ENCODE measurements around the gene NTSR2. TPM values are rescaled to one million over a fixed set of nuclear protein-coding genes. Genes with fewer than 3 reads are reported as not detected.

Gene NTSR2
- total RNA-seq, 1 donor, result not detected

GRCh38 chr2:11616851-11617415, 53.1 kb downstream of the NTSR2 start:
- no peak for DNase-seq (ENCODE audit: low read depth)
- H3K4me3 ChIP-seq (ENCODE audit: low read depth, low read length), result no peak overlapping the region
- TF ChIP-seq, protein P1, sequence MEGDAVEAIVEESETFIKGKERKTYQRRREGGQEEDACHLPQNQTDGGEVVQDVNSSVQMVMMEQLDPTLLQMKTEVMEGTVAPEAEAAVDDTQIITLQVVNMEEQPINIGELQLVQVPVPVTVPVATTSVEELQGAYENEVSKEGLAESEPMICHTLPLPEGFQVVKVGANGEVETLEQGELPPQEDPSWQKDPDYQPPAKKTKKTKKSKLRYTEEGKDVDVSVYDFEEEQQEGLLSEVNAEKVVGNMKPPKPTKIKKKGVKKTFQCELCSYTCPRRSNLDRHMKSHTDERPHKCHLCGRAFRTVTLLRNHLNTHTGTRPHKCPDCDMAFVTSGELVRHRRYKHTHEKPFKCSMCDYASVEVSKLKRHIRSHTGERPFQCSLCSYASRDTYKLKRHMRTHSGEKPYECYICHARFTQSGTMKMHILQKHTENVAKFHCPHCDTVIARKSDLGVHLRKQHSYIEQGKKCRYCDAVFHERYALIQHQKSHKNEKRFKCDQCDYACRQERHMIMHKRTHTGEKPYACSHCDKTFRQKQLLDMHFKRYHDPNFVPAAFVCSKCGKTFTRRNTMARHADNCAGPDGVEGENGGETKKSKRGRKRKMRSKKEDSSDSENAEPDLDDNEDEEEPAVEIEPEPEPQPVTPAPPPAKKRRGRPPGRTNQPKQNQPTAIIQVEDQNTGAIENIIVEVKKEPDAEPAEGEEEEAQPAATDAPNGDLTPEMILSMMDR (IDR thresholded peaks at IDR 0.05; ENCODE audit: insufficient read depth, low read depth, low read length), result no peak

DNA sequence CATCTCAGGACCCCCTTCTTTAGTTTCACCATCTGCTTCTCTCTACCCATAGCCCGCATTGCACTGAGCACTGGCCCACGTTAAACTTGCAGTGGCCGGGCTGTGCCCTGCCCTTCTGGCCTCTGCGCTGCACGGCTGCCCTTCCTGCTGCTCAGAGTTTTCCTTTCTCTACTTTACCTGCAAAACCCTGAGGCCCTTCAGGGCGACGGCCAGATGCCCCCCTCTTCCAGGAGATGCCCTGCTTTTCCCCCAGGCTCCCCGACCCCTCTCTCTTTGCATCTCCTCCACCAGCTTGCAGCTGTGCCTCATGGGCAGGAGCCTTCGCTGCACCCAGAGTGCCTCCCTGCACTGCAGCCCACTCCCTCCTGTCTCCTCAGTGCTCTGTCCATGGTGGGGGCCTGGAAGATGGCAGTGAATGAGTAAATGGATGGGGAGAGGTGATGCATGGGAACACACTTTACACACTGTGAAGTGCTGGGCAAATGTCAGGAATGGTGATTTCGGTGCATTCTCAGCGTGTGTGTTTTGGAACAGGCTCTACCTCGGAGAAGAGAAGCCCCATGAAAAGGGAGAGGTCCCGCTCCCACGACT, 53.8 kb downstream of the NTSR2 start:
- no peak for DNase-seq (ENCODE audit: low read depth)
- H3K4me3 ChIP-seq (ENCODE audit: low read depth, low read length), result no peak overlapping the region
- TF ChIP-seq, protein P1 (IDR thresholded peaks at IDR 0.05; ENCODE audit: insufficient read depth, low read depth, low read length), result no peak

GRCh38 chr2:11615209-11615608, 54.8 kb downstream of the NTSR2 start:
- TF ChIP-seq, protein P1 (IDR thresholded peaks at IDR 0.05; ENCODE audit: insufficient read depth, low read depth, low read length), result no peak
- no peak overlapping the region for H3K4me3 ChIP-seq (ENCODE audit: low read depth, low read length)
- DNase-seq (ENCODE audit: low read depth), result no peak

DNA sequence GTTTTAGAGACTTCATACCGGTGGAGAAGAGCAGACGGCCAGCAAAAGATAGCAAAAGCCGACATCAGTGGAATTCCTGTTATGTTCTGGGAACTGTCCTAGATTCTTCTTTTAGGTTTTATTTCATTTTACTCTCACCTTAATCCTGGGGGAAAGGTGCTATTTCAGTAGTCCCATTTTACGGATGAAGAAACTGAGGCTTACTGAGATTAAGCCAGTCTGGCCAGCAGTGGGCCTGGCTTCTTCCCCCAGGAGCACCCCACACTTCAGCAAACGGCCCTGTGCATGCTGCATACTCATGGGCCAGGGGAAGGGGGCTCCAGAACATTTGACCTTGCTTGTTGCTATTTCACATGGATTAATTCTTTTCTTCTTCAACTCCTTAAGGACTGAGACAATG, 56.7 kb downstream of the NTSR2 start:
- TF ChIP-seq, protein P1 (IDR thresholded peaks at IDR 0.05; ENCODE audit: insufficient read depth, low read depth, low read length), result no peak
- H3K4me3 ChIP-seq (ENCODE audit: low read depth, low read length), result no peak overlapping the region
- DNase-seq (ENCODE audit: low read depth), result no peak

DNA sequence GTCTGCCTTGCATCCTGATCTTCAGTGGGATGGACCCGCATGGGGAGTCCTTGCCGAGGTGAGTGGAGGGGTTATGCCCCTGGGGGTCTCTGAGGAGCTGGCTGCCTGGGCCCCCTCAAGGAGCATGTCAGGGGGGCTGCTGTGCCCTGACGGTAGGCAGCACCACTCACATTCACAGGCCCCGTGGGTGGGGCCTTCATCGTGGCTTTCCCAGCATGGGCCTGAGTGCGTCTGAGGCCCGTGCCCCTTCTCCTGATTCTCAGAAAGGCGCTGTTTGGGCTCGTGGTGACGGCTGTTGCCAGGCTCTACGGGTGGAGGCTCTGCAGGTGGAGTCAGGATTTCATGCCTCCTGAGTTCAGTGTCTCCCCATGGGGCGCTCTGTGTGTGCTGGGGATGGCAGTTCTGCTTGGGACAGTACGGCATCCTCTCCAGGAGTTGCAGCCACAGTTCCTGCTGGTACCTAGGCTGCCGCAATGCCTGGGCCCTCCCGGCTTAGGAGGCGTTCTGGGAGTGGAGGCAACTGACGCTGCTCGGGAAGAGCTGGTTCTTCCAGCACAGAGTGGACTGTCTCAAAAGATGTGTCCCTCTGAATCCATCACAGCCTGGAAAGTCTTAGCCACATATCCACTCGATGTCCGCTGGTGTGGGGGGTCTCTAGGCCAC, 57.3 kb downstream of the NTSR2 start:
- no peak overlapping the region for H3K4me3 ChIP-seq (ENCODE audit: low read depth, low read length)
- DNase-seq (ENCODE audit: low read depth), result no peak
- TF ChIP-seq, protein P1 (IDR thresholded peaks at IDR 0.05; ENCODE audit: insufficient read depth, low read depth, low read length), result no peak

DNA sequence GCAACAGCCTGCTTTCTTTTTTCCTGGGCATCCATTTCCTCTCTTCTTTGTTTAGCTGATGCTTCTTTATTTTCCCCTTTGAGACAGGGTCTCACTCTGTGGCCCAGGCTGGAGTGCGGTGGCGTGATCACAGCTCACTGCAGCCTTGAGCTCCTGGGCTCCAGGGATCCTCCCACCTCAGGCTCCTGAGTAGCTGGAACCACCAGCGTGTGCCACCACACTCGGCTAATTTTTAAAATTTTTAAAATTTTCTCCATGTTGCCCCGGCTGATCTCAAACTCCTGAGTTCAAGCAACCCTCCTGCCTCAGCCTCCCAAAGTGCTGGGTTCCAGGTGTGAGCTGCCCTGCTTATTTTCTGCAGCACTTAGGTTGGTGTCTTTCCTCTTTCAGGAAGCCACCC, 58.7 kb downstream of the NTSR2 start:
- no peak overlapping the region for H3K4me3 ChIP-seq (ENCODE audit: low read depth, low read length)
- TF ChIP-seq, protein P1 (IDR thresholded peaks at IDR 0.05; ENCODE audit: insufficient read depth, low read depth, low read length), result no peak
- DNase-seq (ENCODE audit: low read depth), result no peak
